Vagina (tissue), 2 donors: ENCODE results near the gene ARL17B.
"Not testable (repeated sequence)": the region's sequence is repeated elsewhere in the genome, so short reads cannot be mapped to it uniquely, and the experiment has no call there.

ENCODE experiments used
- POLR2A ChIP-seq, 2 donors: fragments of 450-650 bp; IDR thresholded peaks; one replicate each; pipeline ENCODE4 v1.6.1; 2017; ENCODE audit warnings: antibody characterized with exemption in 2 of 2, mild to moderate bottlenecking in 2 of 2, moderate library complexity in 2 of 2
- POLR2AphosphoS5 ChIP-seq, 2 donors: sonication (generic); formaldehyde crosslinking; IDR thresholded peaks; one replicate each; pipeline ENCODE4 v1.9.0; 2017; ENCODE audit warnings: antibody characterized with exemption in 2 of 2, mild to moderate bottlenecking in 2 of 2, low read depth in 1 of 2; ENCODE audit not compliant: insufficient read depth in 1 of 2
- TF ChIP-seq, protein P1 (sequence below), 3 experiments: fragments of 450-650 bp in 2 of 3; fragments of 200-600 bp in 1 of 3; sonication (generic) in 1 of 3; IDR thresholded peaks; one replicate each; pipeline ENCODE4 v1.5.1; 2017 to 2019; ENCODE audit warnings: antibody characterized with exemption in 3 of 3, mild to moderate bottlenecking in 2 of 3, moderate library complexity in 2 of 3

GRCh38 chr17:46291618-46292017 lies 69.9 kb downstream of the ARL17B start:
- TF ChIP-seq, protein P1, sequence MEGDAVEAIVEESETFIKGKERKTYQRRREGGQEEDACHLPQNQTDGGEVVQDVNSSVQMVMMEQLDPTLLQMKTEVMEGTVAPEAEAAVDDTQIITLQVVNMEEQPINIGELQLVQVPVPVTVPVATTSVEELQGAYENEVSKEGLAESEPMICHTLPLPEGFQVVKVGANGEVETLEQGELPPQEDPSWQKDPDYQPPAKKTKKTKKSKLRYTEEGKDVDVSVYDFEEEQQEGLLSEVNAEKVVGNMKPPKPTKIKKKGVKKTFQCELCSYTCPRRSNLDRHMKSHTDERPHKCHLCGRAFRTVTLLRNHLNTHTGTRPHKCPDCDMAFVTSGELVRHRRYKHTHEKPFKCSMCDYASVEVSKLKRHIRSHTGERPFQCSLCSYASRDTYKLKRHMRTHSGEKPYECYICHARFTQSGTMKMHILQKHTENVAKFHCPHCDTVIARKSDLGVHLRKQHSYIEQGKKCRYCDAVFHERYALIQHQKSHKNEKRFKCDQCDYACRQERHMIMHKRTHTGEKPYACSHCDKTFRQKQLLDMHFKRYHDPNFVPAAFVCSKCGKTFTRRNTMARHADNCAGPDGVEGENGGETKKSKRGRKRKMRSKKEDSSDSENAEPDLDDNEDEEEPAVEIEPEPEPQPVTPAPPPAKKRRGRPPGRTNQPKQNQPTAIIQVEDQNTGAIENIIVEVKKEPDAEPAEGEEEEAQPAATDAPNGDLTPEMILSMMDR (IDR thresholded peaks at IDR 0.05): not testable (repeated sequence)
- TF ChIP-seq POLR2A (IDR thresholded peaks at IDR 0.05); POLR2AphosphoS5 (IDR thresholded peaks at IDR 0.05; ENCODE audit: insufficient read depth in 1 of 2, low read depth in 1 of 2): not testable (repeated sequence)
